NK-92 treated with Interleukin-12 subunit alpha and Interleukin-12 subunit beta, amount 100 ng/mL, for 24 hours (cell line): Measurements from ENCODE around the gene CYP17A1.
"Not testable (repeated sequence)": the region's sequence is repeated elsewhere in the genome, so short reads cannot be mapped to it uniquely, and the experiment has no call there.

ENCODE experiments used
- DNase-seq: peaks from one replicate; lab custom pipeline; 2025; lab: John Stamatoyannopoulos, UW

CYP17A1 gene, protein sequence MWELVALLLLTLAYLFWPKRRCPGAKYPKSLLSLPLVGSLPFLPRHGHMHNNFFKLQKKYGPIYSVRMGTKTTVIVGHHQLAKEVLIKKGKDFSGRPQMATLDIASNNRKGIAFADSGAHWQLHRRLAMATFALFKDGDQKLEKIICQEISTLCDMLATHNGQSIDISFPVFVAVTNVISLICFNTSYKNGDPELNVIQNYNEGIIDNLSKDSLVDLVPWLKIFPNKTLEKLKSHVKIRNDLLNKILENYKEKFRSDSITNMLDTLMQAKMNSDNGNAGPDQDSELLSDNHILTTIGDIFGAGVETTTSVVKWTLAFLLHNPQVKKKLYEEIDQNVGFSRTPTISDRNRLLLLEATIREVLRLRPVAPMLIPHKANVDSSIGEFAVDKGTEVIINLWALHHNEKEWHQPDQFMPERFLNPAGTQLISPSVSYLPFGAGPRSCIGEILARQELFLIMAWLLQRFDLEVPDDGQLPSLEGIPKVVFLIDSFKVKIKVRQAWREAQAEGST

DNA sequence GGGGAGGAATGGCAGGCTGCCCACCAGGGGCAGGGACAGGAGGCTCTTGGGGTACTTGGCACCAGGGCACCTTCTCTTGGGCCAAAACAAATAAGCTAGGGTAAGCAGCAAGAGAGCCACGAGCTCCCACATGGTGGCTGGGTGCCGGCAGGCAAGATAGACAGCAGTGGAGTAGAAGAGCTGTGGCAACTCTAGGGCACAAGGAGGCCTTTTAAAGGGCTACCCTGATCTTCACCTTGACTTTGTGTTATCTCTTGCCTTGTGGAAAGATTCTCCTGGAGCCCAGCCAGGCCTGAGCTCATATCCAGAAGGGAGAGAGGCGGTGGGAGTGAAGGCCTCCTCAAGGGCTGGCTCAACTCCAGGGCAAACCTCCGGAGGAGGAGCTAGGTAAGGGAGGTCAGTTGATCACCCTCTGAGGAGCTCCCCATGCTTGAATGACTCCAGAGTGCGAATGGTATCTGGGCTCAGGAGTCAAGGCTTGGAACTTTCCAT, at the start of gene CYP17A1:
Gene CYP17A1, minus strand, starts transcription at position 184 of the 492 bp plus-strand sequence. Its CDS starts 52 bp downstream, at position 132.
- no peak for DNase-seq

DNA sequence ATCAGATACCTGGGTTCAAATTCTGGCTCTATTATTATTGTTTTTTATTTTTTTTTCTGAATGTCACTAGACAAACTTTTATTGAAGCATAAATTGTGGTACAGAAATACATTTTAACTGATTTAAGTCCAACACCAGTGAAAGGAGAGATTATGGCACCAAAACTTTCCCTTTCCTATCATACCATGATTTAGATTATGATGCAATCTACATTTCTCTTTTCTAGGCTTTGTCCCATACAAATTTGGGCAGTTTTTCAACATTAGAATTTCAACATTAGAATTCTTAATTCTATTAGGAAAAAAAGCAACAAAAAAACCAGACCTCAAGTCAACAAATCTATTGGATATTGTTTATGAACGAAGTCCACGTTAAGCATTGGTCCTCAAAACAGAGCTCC, 43.0 kb upstream of the CYP17A1 start:
- no peak for DNase-seq

DNA sequence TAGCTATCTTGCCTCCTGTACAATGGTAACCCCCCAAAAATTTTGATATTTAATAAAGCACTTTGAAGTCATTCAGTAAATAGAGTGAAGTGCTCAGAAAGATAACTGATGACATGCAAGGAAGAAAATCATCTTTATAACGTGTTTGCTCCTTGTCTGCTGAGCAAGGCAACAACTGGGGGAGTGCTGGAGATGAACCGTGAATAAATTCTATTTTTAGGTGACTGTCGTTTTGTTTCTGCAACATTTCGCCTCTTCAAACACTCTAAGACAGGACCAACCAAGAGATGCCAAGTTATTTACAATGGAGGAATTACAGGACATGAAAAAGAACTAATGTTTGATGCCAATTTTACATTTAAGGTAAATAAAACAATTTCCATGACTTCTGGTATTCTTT, 41.4 kb upstream of the CYP17A1 start:
- DNase-seq = no peak

DNA sequence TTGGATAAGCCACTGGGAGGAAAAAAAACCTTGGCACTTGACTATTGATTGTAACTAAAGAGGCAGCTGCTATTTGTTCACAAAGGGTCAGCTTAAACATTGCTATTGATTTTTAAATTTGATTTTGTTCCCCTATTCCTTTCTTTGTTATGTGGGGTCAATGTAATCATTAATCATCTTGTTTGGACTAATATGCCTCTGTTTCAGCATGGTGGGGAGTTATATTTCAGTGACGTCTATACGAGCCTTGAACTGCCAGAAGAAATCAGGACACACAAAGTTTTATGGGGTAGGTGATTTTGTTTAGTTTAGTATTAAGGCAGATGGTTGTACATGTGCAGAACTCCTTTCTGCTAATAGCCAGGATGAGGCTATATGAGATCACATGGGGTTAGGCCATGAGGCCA, 39.5 kb upstream of the CYP17A1 start:
- no peak for DNase-seq

DNA sequence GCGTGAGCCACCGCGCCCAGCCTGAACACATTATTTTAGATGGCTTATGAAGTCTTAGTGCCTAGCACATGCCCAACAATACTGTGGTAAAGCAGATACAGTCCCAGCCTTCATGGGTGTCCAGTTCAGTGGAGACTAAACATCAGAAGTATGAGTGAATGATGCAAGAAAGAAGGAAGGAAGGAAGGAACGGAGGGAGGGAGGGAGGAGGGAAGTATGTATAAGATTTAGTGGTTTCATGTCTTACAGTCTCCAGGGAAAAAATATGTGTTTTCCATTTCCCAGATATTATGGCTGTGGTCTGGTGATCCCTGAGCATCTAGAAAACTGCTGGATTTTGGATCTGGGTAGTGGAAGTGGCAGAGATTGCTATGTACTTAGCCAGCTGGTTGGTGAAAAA, 35.0 kb upstream of the CYP17A1 start:
- no peak for DNase-seq

DNA sequence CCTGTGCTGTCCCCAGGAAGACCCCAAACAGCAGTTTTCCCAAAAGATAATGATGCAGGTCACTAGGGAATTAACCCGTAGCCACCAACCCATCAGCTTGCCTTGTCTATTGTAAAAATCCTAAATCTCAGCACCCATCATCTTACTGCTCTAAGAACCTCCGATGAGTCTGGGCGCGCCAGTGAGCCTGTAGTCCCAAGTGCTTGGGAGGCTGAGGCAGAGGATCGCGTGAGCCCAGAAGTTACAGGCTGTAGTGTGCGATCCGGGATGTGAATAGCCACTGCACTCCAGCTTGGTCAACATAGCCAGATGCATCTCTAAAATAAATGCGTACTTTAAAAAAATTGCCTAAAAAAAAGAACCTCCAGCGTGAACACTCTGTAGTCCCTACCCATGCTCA, 33.0 kb upstream of the CYP17A1 start:
- no peak for DNase-seq

DNA sequence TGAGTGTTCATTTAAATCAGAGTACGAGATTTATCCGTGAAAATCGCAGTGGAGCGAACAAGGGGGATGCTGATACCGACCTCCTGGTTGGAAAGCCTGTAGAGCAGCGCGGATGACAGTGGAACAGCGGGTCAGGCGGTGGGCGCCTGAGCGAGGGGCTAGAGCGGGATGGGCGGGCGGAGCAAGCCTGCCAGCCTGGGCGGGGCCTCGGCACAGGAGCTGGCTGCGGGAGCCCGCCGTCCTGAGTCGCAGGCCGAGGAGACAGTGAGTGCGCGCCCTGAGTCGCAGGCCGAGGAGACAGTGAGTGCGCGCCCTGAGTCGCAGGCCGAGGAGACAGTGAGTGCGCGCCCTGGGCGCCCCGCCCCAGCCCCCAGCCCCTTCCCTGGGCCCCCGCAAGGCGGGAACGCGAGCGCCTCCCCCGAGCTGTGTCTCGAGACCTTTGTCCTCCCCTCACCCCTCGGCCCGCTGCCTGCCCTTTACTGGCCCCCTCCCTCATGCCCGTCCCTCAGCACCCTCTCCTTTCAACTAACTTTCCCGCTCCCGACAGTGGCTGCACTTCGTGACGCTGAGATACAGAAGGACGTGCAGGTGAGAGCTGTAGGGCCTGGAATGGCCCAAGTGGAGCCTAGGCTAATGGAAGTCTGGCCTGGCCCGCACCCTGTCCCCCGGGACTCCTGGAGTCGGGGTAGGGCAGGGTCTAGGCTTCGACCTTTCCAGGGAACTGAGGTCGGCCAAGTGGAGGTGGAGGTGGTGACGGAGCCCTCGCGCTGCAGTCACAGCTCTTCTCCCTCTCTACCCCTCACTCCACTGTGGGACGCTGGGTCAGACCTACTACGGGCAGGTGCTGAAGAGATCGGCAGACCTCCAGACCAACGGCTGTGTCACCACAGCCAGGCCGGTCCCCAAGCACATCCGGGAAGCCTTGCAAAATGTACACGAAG, 32.3 kb upstream of the CYP17A1 start, which contains the start of gene AS3MT:
Gene AS3MT, plus strand, starts transcription at position 213 of the 941 bp plus-strand sequence. Its CDS starts 123 bp downstream, at position 336.
- DNase-seq = no peak

DNA sequence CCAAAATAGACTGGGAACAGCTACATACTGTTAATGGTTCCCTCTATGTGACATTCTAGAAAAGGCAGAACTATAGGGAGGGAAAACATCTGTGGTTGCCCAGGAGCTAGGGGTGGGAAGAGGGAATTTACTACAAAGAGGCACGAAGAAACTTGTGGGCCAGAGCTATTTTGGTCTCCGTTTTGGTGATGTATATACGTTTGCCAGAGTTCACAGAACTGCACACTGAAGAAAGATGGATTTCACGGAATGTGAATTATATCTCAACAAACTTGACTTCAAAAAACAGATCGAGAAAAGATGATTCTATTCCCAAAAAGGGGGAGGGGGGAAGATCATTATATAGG, 31.7 kb upstream of the CYP17A1 start:
- no peak for DNase-seq

DNA sequence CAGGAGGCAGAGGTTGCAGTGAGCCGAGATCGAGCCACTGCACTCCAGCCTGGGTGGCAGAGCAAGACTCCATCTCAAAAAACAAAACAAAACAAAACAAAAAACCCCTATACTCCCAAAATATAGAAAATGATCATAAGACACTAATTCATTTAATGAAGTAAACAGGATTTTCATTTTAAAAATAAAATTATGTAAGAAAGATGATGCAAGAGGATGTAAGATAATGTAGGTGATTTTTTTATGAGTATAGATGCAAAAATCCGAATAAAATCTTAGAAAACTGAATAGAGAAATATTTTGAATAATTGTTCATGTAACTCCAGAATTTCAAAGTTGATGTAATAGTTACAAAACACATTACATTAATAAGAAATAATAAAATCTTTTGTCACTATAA, 28.4 kb upstream of the CYP17A1 start:
- DNase-seq = no peak

DNA sequence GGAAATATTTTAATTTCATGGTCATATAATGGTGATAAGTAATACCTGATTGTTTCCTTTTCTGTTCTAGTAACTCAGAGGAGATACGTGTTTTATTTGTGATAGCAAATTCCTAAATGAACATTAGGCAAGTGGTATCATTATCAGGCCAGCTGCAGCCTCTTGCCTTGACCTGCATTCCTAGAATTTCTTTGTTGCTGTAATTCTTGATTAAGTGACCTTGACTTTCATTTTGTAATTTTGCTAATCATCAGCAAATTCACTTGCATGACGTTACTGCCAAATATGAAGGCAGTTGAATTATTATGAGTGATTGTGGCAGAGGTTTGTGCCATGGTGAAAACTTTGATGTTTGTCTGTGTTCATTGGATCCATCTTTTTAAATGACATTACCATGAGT, 26.4 kb upstream of the CYP17A1 start:
- no peak for DNase-seq

DNA sequence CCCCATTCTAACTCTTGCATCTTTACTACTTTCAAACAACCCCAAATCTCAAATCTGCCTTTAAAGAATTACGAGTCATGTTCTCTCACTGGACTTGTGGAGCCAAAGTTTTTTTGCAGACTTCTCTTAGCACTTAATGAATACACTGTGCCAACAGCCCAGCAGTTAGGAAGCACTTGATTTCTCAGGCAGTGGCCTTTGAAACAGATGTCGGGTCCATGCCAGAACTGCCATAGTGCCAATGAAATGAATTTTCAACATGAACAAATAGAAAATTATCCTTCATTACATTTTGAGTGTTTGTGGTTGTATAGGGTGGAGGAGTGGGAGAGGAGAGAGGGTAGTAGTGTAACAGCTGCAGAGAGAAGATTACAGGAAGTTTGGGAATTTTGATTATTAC, 22.7 kb upstream of the CYP17A1 start:
- DNase-seq = no peak

DNA sequence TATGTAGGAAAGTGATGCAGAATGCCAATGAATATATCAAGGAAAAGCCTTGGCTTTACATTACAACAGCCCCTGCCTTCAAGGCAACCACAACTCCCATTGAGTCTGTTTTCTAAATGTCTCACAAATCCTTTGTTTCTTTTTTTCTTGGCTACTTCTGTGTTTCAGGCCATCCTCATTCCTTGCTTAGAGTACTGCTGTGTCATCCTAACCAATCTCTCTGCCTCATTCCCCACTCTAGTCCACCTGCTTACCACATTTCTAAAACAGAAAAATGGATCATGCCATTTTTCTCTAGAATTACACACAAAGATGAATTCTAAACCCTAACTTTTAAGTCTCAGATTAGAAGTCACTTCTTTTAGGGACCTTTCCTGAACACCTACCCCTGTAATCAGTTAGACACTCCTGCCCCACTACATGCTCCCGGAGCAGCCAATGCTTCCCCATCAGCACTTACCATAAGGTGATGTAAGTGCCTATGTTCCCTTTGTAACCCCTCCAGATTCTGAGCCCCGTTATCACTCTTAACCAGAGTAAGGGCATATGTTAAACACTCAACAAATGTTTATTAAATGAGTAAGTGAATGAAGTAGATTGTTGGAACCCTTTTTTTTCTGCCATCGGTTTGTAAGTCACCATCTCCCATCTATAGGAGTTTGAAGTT, 19.7 kb upstream of the CYP17A1 start:
- no peak for DNase-seq

DNA sequence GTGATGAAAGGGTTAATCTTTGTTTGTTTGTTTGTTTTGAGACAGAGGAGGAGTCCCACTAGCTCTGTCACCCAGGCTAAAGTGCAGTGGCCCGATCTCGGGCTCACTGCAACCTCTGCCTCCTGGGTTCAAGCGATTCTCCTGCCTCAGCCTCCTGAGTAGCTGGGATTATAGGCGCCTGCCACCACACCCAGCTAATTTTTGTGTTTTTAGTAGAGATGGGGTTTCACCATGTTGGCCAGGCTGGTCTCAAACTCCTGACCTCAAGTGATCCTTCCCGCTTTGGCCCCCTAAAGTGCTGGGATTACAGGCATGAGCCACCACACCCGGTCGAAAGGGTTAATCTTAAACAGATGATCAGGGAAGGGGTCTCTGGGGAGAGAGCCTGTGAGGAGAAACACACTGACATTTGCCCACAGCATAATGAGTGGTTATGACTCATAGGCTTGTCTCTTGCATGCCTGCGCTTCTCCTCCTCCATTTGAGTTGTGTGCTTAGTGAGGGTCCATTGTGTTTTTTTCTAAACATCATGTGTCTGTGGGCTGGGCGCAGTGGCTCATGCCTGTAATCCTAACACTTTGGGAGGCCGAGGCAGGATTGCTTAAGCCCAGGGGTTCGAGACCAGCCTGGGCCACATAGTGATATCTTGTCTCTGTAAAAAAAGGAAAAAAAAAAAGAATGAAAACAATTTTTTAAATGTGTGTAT, 18.7 kb upstream of the CYP17A1 start:
- DNase-seq = not testable (repeated sequence)

DNA sequence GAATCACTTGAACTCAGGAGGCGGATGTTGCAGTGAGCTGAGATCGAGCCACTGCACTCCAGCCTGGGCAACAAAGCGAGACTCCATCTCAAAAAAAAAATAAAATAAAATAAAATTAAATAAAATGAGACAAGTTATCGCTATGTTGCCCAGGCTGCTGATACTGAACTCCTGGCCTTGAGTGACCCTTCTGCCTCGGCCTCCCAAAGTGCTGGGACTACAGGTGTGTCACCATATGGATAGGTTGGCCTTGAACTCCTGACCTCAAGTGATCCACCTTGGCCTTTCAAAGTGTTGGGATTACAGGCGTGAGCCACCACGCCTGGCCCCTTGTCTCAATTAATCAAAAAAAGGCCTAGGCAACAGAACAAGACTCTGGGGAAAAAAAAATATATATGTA, 16.0 kb upstream of the CYP17A1 start:
- not testable (repeated sequence) for DNase-seq

DNA sequence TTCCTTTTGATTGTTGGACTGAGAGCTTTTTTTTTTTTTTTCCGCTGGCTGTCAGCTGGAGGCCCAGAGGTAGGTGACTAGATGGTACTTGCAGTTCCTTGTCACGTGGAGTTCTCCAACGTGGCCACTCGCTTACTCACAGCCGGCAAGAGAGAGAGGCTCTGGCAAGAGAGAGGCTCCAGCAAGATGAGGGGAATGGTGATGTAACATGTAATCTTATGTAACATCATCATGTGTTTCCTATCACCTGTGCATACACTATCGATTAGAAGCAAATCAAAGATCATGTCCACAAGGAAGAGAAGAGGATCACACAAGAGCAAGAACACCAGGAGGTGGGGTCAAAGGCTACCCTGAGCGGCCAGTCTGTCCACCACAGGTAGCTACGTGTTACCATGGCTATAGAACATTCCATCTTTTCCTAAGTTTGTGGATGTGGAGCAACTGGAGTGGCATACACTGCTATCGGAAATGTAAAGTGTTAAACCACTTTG, 12.9 kb upstream of the CYP17A1 start:
- DNase-seq = no peak

DNA sequence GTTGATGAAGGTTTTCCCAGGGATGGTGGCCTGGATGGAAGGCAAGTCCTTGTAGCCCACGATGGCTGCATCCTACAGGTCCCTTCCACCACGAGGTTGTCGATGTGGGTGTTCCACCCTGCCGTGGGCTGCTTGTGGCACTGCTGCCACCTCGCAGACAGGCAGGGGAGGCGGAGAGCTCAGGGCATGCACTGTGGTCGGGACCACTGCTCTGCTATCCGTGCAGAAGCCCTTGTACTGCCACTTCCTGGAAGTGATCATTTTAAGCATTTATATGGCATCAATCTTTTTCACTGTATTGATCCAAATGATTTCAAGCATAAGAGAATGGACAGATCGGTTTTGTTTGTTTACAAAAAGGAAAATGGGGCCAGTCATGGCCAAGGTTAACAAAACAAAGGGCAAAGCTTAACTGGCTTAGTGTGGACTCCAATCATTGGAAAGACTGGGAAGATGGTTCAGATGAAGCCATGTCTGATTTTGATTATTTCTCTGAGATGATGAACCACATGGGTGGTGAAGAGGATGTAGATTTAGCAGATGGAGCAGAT, 8.2 kb upstream of the CYP17A1 start:
- DNase-seq = no peak

DNA sequence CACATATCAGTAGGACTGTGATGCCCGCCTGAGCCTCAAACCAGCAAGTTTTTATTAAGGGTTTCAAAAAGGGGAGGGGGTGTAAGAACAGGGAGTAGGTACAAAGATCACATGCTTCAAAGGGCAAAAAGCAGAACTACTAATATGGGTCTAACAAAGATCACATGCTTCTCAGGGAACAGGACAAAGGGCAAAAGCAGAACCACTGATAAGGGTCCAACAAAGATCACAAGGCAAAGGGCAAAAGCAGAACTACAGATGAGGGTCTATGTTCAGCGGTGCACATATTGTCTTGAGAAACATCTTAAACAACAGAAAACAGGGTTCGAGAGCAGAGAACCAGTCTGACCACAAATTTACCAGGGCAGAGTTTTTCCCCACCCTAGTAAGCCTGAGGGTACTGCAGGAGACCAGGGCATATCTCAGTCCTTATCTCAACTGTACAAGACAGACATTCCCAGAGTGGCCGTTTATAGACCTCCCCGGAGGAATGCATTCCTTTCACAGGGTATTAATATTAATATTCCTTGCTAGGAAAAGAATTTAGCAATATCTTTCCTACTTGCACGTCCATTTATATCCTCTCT, 7.1 kb upstream of the CYP17A1 start:
- DNase-seq = not testable (repeated sequence)

DNA sequence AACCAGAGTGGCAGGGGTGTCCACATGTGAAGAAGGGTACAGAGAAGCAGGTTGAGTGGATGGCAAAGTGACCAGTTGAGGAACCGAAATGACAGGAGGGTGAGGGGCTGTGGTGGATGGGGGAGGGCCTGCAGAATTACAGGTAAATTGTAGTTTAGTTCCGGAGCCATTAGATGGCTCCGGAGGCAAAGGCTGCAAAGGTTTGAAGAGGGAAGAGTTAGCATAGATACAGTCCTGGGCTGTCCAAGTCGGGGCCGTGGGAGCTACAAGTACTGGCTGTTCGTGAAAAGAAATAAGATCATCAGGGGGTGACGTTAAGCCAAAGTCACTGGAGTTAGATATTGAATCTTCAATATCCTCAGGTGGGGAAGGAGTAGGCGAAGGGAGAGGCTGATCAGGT, 5.9 kb upstream of the CYP17A1 start:
- not testable (repeated sequence) for DNase-seq

DNA sequence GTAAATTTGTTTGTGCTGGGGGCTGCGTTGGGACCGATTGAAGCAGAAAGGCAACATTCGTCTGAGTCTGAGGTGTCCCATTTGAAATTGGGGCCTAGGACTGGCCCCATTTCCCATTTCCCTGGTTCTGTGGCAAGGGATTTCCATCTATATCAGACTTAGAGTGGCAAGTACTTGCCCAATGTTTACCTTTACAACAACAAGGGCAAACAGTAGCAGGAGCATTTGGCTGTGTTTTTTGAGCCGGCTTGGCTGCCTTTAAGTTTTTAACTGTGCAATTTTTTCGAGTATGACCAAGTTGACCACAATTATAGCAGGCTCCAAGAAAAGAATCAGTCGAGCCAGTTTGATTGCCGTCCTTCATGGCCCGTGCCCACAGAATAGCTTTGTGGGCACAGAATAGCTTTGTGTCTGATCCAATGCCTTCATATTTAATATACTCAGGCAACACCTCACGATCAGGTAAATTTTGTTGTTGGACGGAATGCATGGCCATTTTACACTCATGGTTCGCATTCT, 4.7 kb upstream of the CYP17A1 start:
- no peak for DNase-seq

DNA sequence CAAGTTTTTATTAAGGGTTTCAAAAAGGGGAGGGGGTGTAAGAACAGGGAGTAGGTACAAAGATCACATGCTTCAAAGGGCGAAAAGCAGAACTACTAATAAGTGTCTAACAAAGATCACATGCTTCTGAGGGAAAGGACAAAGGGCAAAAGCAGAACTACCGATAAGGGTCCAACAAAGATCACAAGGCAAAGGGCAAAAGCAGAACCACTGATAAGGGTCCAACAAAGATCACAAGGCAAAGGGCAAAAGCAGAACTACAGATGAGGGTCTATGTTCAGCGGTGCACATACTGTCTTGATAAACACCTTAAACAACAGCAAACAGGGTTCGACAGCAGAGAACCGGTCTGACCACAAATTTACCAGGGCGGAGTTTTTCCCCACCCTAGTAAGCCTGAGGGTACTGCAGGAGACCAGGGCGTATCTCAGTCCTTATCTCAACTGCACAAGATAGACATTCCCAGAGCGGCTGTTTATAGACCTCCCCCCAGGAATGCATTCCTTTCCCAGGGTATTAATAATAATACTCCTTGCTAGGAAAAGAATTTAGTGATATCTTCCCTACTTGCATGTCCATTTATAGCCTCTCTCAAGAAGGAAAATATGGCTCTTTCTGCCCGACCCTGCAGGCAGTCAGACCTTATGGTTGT, 1.2 kb upstream of the CYP17A1 start:
- DNase-seq = not testable (repeated sequence)
